ENCODE measurements around the gene CTCF. TPM values are rescaled to one million over a fixed set of nuclear protein-coding genes. Genes with fewer than 3 reads are reported as not detected.

The CTCF gene
- total RNA-seq, 1 experiment from 2014 or later = 53.8 TPM

GRCh38 chr16:67663151-67663876 is 101.0 kb downstream of the CTCF start:
- DNase-seq (ENCODE audit: low read depth) = no peak

GRCh38 chr16:67663877-67664222 is 101.5 kb downstream of the CTCF start:
- no peak for DNase-seq (ENCODE audit: low read depth)

GRCh38 chr16:67664258-67664657 is 101.9 kb downstream of the CTCF start:
- no peak for DNase-seq (ENCODE audit: low read depth)

GRCh38 chr16:67664871-67665270 is 102.5 kb downstream of the CTCF start:
- no peak for DNase-seq (ENCODE audit: low read depth)

- no peak for DNase-seq (ENCODE audit: low read depth)
These were observed 103.3 kb downstream of the CTCF start for GRCh38 chr16:67665598-67665997.

GRCh38 chr16:67666032-67666551 is 103.8 kb downstream of the CTCF start:
- DNase-seq (ENCODE audit: low read depth) = peak; percentile 40

- peak; percentile 64 for DNase-seq (ENCODE audit: low read depth)
These were observed 104.5 kb downstream of the CTCF start, which contains the start of the genes C16orf86 and ENKD1 for GRCh38 chr16:67666559-67667452. Gene C16orf86 (plus strand): TSS chr16:67666814. CDS start chr16:67666971, 157 bp downstream. Gene ENKD1 (minus strand): TSS chr16:67666750. CDS start chr16:67666442, 308 bp downstream.

GRCh38 chr16:67667453-67667816 is 105.1 kb downstream of the CTCF start:
- no peak for DNase-seq (ENCODE audit: low read depth)

- DNase-seq (ENCODE audit: low read depth) = peak; percentile 88
These were observed 105.6 kb downstream of the CTCF start for GRCh38 chr16:67667817-67668494.

- no peak for DNase-seq (ENCODE audit: low read depth)
These were observed 106.3 kb downstream of the CTCF start for GRCh38 chr16:67668495-67669157.

GRCh38 chr16:67669499-67670101 is 107.3 kb downstream of the CTCF start:
- DNase-seq (ENCODE audit: low read depth) = no peak

- DNase-seq (ENCODE audit: low read depth) = no peak
These were observed 110.0 kb downstream of the CTCF start for GRCh38 chr16:67672306-67672705.

- DNase-seq (ENCODE audit: low read depth) = peak; percentile 63
These were observed 110.7 kb downstream of the CTCF start for GRCh38 chr16:67672739-67673662.

GRCh38 chr16:67673712-67674580 is 111.6 kb downstream of the CTCF start:
- DNase-seq (ENCODE audit: low read depth) = no peak

- no peak for DNase-seq (ENCODE audit: low read depth)
These were observed 112.7 kb downstream of the CTCF start for GRCh38 chr16:67674851-67675578.

GRCh38 chr16:67675579-67675935 is 113.2 kb downstream of the CTCF start:
- no peak for DNase-seq (ENCODE audit: low read depth)

- DNase-seq (ENCODE audit: low read depth) = no peak
These were observed 113.7 kb downstream of the CTCF start for GRCh38 chr16:67675999-67676398.

- DNase-seq (ENCODE audit: low read depth) = no peak
These were observed 114.2 kb downstream of the CTCF start for GRCh38 chr16:67676516-67676915.
